Measurements from ENCODE around the gene ADCY3. TPM values are rescaled to one million over a fixed set of nuclear protein-coding genes. Genes with fewer than 3 reads are reported as not detected.

Gene ADCY3
- polyA plus RNA-seq, 1 donor from 2014 or later: 28.8 TPM

- Histone ChIP-seq H2AFZ (ENCODE audit: low read depth, low read length) (no peak overlapping the region), H3K79me2 (replicated peaks; ENCODE audit: insufficient read depth, low read length) (no peaks in the 10 kb centered on the region), H3K9me2 (ENCODE audit: insufficient read depth, low read length) (no peaks in the 10 kb centered on the region), H3K4me2 (ENCODE audit: low read length) (no peak overlapping the region), H3K4me3 (ENCODE audit: low read length) (no peak overlapping the region), H3K27ac (ENCODE audit: low read length) (no peak overlapping the region), H3K9ac (ENCODE audit: low read length) (no peak overlapping the region), H3K27me3 (ENCODE audit: insufficient read depth, low read depth, low read length) (no peaks in the 10 kb centered on the region), H3K36me3 (ENCODE audit: insufficient read depth, low read length) (no peaks in the 10 kb centered on the region), H3F3A (ENCODE audit: insufficient read depth, low read length, poor library complexity, severe bottlenecking) (no peaks in the 10 kb centered on the region), H4K20me1 (ENCODE audit: insufficient read depth) (no peaks in the 10 kb centered on the region), H3K9me3 (ENCODE audit: low read length) (no peaks in the 10 kb centered on the region)
- TF ChIP-seq, protein P1, sequence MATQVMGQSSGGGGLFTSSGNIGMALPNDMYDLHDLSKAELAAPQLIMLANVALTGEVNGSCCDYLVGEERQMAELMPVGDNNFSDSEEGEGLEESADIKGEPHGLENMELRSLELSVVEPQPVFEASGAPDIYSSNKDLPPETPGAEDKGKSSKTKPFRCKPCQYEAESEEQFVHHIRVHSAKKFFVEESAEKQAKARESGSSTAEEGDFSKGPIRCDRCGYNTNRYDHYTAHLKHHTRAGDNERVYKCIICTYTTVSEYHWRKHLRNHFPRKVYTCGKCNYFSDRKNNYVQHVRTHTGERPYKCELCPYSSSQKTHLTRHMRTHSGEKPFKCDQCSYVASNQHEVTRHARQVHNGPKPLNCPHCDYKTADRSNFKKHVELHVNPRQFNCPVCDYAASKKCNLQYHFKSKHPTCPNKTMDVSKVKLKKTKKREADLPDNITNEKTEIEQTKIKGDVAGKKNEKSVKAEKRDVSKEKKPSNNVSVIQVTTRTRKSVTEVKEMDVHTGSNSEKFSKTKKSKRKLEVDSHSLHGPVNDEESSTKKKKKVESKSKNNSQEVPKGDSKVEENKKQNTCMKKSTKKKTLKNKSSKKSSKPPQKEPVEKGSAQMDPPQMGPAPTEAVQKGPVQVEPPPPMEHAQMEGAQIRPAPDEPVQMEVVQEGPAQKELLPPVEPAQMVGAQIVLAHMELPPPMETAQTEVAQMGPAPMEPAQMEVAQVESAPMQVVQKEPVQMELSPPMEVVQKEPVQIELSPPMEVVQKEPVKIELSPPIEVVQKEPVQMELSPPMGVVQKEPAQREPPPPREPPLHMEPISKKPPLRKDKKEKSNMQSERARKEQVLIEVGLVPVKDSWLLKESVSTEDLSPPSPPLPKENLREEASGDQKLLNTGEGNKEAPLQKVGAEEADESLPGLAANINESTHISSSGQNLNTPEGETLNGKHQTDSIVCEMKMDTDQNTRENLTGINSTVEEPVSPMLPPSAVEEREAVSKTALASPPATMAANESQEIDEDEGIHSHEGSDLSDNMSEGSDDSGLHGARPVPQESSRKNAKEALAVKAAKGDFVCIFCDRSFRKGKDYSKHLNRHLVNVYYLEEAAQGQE (IDR thresholded peaks at IDR 0.05; ENCODE audit: borderline replicate concordance): no peak
- TF ChIP-seq RAD21 (conservative IDR thresholded peaks at IDR 0.05) (no peak), POLR2AphosphoS5 (IDR thresholded peaks at IDR 0.05) (no peak), EZH2 (IDR thresholded peaks at IDR 0.05; ENCODE audit: borderline replicate concordance, insufficient read depth, low read length, poor library complexity, severe bottlenecking) (no peak), MXI1 (conservative IDR thresholded peaks at IDR 0.05; ENCODE audit: poor library complexity, severe bottlenecking) (no peak), TAF1 (IDR thresholded peaks at IDR 0.05; ENCODE audit: low read depth) (no peak), EP300 (conservative IDR thresholded peaks at IDR 0.05; ENCODE audit: poor library complexity, severe bottlenecking) (no peak), SMC3 (conservative IDR thresholded peaks at IDR 0.05; ENCODE audit: poor library complexity) (no peak)
- TF ChIP-seq, protein P2, sequence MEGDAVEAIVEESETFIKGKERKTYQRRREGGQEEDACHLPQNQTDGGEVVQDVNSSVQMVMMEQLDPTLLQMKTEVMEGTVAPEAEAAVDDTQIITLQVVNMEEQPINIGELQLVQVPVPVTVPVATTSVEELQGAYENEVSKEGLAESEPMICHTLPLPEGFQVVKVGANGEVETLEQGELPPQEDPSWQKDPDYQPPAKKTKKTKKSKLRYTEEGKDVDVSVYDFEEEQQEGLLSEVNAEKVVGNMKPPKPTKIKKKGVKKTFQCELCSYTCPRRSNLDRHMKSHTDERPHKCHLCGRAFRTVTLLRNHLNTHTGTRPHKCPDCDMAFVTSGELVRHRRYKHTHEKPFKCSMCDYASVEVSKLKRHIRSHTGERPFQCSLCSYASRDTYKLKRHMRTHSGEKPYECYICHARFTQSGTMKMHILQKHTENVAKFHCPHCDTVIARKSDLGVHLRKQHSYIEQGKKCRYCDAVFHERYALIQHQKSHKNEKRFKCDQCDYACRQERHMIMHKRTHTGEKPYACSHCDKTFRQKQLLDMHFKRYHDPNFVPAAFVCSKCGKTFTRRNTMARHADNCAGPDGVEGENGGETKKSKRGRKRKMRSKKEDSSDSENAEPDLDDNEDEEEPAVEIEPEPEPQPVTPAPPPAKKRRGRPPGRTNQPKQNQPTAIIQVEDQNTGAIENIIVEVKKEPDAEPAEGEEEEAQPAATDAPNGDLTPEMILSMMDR (IDR thresholded peaks at IDR 0.05; ENCODE audit: poor library complexity, severe bottlenecking): no peak
Observed at GRCh38 chr2:24857746-24858145, 62.3 kb downstream of the ADCY3 start.

GRCh38 chr2:24856791-24857211 is 63.2 kb downstream of the ADCY3 start:
- H3K79me2 ChIP-seq (replicated peaks; ENCODE audit: insufficient read depth, low read length): no peaks in the 10 kb centered on the region
- H3K9me2 ChIP-seq (ENCODE audit: insufficient read depth, low read length): no peaks in the 10 kb centered on the region
- no peak overlapping the region for H3K4me3 ChIP-seq (ENCODE audit: low read length)
- no peak overlapping the region for H3K27ac ChIP-seq (ENCODE audit: low read length)
- H3K36me3 ChIP-seq (ENCODE audit: insufficient read depth, low read length): no peaks in the 10 kb centered on the region
- no peaks in the 10 kb centered on the region for H3F3A ChIP-seq (ENCODE audit: insufficient read depth, low read length, poor library complexity, severe bottlenecking)
- H3K4me2 ChIP-seq (ENCODE audit: low read length): no peak overlapping the region
- H2AFZ ChIP-seq (ENCODE audit: low read depth, low read length): no peak overlapping the region
- no peaks in the 10 kb centered on the region for H4K20me1 ChIP-seq (ENCODE audit: insufficient read depth)
- no peaks in the 10 kb centered on the region for H3K27me3 ChIP-seq (ENCODE audit: insufficient read depth, low read depth, low read length)
- no peak overlapping the region for H3K9ac ChIP-seq (ENCODE audit: low read length)
- TF ChIP-seq, protein P2 (IDR thresholded peaks at IDR 0.05; ENCODE audit: poor library complexity, severe bottlenecking): no peak
- TF ChIP-seq MXI1 (conservative IDR thresholded peaks at IDR 0.05; ENCODE audit: poor library complexity, severe bottlenecking) (no peak), POLR2AphosphoS5 (IDR thresholded peaks at IDR 0.05) (no peak), EZH2 (IDR thresholded peaks at IDR 0.05; ENCODE audit: borderline replicate concordance, insufficient read depth, low read length, poor library complexity, severe bottlenecking) (no peak), TAF1 (IDR thresholded peaks at IDR 0.05; ENCODE audit: low read depth) (no peak), SMC3 (conservative IDR thresholded peaks at IDR 0.05; ENCODE audit: poor library complexity) (no peak), RAD21 (conservative IDR thresholded peaks at IDR 0.05) (no peak), EP300 (conservative IDR thresholded peaks at IDR 0.05; ENCODE audit: poor library complexity, severe bottlenecking) (no peak)
- TF ChIP-seq, protein P1 (IDR thresholded peaks at IDR 0.05; ENCODE audit: borderline replicate concordance): no peak
- H3K9me3 ChIP-seq (ENCODE audit: low read length): no peaks in the 10 kb centered on the region

Measured in neural cell (in vitro differentiated cells).